ENCODE data around the gene LIN28B.
"Not testable (repeated sequence)": the region's sequence is repeated elsewhere in the genome, so short reads cannot be mapped to it uniquely, and the experiment has no call there.

- TF ChIP-seq CTCF (IDR thresholded peaks at IDR 0.05 in 8 of 11, conservative IDR thresholded peaks at IDR 0.05 in 3 of 11); POLR2A (IDR thresholded peaks at IDR 0.05): not testable (repeated sequence)
Observed at GRCh38 chr6:105081662-105082061, 124.8 kb downstream of the LIN28B start.

Data from spleen (tissue), 7 donors.